ENCODE measurements around the gene PAPOLA.

The PAPOLA gene

DNA sequence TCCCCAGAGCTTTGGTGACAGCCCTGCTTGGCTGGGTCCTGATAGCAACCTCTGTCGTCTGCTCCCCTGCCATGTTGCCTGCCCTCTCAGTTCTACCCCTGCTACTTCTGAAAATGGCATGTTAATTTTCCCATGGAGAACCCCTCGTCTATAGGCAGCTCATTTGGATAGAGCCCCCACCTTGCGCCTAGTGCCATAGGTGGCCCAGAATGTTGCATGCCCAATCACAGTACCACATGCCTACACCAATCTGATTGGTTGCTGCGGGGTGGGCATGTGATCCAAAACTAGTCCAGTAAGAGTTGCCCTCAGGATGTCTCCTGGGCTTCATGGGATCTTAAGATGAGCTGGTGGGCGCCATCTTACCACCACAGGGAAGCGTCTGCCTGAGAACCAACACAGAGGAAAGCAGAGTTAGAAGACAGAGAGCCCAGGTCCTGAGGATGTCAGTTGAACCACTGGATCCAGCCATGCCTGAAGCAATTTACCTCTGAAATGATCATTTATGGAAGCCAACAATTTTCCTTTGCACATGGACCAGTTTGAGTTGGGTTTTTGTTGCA is 85.7 kb downstream of the PAPOLA start:
- peak; percentile 30 for DNase-seq

DNA sequence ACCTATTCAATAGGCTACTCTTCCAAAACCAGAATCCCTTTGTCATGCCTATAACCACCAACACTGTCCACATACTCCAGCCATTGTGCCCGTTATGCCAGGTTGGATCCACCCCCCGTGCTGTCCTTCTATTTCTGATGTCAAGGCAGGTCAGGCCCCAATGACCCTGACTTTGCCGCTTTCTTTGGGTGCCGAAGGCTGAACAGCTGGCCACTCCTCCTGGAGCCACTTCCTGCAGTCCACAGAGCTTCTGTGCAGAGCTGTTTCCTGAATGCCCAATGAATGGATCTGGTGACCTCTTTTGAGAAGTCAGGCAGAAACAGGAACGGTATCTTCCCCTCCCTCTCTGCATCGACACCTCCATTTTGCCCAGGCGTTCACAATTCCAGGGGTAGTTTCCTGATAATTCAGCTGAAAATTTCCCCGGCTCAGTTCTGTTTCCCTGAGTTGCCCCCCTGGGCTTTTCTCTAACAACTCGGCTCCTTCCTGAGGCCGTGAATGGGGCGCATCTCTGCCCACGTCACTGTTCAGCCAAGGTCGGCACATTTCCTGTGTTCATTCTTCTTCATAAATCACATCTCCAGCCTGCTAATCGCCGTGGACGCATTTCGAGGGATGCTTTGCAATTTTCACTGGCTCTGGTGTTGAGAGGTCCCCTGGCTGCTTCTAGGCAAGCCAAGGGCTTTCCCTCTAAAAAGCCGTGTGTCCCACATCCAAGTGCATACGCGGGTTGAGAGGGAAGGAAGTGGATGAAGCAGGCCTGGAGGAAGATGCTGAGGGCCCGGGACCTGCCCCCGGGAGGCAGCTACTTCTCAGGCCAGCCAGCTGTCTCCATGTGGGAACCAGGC is 86.5 kb downstream of the PAPOLA start:
- peak; percentile 45 for DNase-seq

DNA sequence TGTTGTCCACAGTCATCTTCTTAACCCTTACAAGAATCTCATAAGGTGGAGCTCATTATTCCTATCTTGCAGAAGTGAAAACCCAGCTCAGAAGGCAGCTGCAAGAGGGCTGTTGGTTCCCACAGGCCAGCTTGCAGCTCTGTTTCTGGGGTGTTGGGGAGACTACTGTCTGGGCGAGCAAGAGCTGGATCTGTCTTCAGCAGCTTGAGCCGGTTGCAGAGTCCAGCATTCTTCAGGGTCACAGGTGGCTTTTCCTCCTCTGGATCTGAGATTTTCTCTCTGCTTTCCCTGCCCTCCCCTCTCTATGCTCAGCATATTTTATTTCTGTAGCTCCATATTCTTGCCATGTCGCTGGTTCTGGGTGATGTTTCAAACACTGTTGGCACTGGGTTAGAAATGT is 87.4 kb downstream of the PAPOLA start:
- peak; percentile 30 for DNase-seq

DNA sequence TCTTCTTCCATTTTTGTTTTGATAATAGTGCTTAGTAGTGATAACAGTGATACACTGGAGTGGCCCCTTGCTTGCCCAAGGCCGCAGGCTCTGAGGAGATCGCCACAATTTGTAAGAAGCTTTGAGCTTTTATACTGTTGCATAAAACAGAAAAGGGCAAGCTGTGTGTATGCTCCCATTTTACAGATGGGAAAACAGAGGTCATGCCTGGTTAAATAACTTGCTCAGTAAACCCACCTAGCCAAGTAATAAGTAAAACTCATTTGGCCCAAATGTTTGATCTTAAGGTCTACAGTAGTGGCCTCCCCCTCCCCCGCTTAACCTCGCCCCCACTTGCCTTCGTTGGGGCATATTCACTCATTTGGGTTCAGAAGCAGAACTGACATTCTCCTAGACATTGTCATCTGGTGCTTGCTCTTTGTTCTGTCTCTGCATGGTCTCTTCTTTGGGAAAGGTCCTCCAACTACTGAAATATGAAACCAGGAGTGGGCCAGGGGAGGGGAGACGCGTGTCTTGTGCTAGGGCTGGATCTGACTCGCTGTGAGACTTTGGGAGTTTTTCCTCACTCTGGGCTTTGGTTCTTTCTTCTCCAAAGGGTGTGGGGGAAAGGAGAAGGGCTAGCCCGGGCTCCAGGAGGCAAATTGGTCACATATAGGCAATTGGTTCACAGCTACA is 88.1 kb downstream of the PAPOLA start:
- peak; percentile 34 for DNase-seq

DNA sequence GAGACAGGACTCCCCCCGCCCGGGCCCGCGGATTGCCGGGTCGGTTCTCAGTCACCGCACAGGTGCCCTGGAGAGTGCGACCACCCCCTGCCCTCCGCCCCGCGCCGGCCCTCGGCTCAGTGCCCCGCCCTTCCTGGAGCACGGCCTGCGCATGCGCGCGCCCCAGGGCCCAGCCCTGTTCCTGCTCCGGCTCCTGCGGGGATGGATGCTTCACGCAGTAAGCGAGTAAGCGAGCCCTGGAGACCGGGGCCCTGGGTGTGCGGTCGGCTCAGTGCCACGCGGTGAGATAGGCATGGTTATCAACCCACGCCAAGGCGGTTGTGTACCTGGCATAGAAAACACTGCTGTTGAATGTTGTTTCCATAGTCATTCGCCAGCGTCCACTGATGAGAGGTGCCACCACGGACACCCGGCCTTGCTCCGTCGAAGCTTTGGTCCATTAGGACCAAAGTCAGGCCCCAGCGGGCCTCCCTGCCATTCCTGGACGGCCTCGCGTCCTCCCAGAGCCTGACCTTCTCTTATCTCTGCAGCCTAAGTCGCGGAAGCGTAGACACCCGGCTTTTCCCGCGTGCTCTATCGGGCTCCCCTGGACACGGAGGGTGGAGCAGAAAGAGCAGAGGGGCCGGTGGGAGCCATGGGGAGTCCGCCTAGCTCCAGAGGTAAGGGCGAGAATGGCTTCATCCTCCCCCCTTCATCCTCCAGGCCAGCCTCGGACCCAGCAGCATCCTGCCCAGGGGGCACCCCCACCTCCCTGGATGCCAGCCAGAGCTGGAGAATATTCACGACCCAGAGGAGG is 90.6 kb downstream of the PAPOLA start:
- DNase-seq, result peak; percentile 55

DNA sequence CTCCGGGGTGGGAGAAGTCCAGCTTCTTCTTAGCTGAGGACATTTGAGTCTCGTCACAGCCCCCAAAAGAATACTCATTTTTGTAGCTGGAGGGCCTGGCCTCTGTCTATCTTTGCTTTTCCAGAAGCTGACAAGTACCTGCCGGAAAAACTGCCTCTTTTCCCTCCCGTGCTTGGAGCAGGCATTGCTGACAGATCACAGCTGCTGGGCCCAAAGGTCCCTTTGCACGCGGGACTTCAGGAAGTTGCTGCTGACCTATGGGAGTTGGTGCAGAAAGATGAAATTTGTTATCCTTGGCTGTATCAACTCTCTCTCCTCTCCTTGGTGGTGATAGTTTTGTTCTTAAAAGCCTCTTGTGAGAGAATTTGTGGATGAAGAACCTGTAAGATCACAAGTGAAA is 92.8 kb downstream of the PAPOLA start:
- no peak for DNase-seq

DNA sequence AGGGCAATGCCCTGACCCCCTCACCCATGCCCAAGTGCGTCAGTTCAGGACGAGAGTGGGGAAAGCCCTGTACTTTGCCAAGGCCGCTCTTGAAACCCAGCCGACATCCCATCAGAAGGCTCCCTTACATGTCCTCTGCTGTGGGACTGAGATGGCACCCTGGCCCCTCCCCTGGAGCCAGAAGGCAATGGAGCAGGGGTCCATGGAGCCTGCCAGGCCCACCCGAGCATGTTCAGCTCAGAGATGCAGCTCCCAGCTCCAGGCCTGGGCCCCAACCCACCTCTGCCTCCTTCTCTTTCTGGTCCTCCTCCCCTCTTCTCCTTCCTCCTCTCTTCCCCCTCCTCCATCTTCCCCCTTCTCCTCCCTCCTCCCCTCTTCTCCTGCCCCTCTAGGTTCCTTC is 95.5 kb downstream of the PAPOLA start:
- DNase-seq, result no peak

DNA sequence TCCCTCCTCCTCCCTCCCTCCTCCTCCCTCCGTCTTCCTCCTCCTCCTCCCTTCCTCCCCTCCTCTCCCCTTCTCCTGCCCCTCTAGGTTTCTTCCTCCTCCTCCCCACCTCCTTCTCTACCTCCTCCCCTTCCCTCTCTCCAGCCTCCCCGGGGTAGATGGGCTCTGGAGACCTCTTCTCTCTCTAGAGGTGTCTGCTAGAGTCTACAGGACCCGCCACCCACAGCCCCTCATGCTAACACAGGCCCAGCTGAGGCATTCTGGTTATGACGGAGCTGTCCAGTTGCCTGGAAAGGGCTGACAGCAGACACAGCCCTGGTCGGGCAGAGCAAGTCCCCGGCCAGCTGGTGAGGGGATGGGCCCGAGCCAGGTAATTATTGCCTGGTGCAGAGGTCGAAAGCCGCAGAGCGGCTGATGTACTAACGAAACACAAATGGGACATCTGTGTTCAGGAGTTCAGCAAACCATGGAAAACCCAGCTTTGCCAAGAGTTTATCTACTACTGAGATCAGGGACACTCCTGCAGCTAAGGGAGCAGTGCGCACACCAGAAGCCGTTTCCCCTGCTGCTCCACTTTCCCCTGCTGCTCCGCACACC is 96.2 kb downstream of the PAPOLA start:
- no peak for DNase-seq

DNA sequence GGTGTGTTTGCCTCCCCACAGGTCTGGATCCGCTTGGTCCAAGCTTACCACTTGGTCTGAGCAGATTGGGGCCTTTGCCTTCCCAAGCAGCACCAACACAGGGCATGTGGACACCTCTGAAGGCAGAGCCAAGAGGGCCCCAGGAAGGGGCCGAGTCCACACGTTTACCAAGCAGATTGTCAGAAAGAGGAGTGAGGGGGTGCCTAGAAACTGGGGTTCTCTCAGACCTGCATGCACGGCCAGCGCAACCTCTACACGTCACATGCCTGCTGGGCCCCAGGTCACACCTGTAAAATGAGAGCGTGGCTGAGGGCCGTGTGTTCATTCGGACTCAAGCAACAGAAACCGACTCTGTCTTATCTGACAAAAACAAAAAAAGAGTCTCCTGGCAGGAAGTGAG is 96.9 kb downstream of the PAPOLA start:
- no peak for DNase-seq

DNA sequence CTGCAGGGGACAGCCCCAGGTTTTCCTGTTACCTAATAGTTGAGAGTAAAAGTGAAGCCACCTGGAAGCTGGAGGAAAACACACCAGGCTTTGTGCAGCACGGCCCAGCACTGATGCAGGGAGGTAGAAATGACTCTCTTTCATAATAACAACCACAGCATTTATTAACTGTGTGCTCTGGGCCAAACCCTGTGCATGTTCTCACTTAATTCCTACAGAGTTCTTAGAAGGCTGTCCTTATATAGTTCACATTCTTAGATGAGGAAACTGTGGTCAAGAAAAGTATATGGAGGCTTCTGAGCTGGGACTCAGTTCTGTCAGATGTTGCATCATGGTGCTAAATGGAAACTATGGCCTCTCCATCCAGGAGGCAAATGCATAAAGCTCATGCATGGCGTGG is 100.0 kb downstream of the PAPOLA start:
- DNase-seq, result no peak

DNA sequence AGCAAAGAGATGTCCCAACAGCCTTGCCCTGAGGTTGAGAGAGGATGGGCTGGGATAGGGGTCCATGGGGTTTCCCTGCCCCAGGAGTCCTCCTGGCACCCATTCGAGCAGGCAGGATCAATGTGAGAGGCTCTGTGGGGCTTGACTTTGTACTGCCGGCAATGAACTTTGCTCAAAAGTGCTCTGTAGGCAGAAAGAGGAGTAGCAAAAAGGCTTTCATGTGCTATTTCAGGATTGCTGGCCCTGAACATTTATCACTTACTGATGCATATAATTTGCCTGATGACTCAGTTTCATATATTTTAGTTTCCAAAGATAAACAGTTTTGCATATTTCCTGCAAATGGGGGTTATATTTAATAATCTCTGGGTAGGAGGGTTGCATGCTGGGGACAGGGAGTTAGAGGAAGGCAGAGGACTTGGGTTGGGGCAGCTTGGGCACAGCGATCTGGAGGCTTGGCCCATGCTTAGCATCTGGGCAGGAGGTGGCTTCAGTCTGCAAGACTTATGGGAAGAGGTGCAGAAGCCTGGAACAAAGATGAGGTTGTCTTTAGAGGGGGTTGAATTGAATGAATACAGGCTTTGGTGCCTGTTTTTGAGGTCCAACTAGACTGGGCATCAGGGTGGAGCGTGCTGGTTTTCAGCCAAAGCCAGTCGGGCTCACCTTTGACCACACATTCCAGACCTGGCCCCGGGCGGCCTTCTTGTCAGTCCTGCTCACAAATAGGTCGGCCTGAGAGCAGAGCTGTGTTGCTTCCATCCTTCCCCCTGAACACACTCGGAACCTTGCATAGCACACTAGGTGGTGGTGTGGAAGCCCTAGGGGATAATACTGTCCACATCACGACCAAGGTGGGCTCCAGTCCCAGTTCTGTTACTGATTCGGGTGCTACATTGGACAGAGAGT is 101.4 kb downstream of the PAPOLA start:
- DNase-seq, result no peak

DNA sequence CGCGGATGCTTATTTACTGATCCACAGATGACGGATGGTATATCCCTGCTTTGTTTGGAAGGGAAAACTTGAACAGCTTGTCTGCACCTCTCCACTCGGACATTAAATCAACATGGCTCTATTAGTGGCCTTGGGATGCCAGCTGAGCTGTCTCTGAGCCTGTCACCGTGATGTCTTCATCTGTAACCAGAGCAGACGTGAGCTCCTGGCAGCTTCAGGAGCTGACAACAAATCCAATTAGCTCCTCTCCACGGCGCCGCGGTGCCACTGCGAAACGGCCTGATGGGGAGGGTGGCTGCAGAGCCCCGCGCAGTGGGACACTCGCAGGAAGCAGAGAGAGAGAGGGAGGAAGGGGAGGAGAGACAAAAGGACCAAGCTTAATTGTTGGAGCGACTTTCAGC is 112.3 kb downstream of the PAPOLA start:
- no peak for DNase-seq

DNA sequence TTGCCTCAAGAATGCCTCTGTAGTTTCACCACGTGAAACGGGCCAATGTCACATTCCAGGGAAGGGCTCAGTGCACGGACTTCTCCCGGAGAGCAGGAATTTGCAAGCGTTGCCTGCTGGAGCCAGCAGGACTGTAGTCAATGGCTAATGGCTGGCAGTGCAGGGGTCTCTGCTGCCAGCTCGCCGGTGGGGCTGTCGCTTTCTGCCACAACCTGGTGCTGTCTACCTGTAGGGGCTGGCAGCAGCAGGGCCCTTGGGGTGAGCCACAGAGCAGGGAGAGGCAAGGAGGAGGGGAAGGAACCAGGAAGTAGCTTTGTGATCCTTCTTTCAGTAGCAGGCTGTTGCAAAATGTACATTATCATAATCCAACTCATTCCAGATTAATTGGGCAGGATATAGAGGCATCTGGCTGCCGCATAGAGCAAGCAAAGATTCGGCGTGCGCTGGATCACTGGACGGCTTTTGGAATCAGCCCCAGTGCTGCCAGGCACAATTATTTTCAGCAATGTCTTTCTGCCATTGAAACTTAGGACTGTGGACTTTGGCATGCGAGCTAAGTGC is 114.1 kb downstream of the PAPOLA start:
- no peak for DNase-seq

Measured in right forelimb (tissue), 1 donor.